ENCODE measurements around the gene TMEM106B. TPM values are rescaled to one million over a fixed set of nuclear protein-coding genes. Genes with fewer than 3 reads are reported as not detected.
"Not testable (repeated sequence)": the region's sequence is repeated elsewhere in the genome, so short reads cannot be mapped to it uniquely, and the experiment has no call there.

Gene TMEM106B
- total and polyA plus RNA-seq, 2 experiments from 2014 or later = 20.1 to 42.8 TPM

DNA sequence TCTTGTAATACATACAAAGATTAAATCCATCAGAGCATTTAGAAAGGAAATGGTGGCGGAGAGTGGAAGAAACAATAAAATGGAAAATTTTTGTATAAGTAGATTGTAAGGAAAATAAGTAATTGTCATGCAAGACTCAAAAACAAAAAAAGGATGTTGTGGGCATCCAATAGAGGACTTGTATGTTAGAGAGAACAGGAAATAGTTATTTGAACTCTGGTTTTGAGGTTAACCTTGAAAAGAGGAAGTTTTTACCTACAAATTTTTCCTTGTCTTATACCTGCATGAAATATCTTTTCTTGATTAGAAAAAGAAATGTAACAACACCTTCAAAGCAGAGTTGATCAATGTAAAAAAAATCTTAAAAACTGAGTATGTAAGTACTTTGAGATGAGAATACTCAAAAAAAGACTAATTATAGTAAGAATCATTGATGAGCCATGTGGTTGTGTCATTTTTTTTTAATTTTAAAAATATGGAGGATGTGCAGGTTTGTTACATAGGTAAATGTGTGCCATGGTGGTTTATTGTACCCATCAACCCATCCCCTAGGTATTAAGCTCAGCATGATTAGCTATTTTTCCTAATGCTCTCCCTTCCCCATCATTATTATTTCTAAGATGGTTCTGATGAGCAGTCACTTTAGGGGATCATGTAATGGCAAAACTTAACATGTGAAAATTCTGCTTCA, 11.9 kb downstream of the TMEM106B start:
- no peaks in the 10 kb centered on the region for H3K9me2 ChIP-seq (ENCODE audit: insufficient read depth)
- no peak overlapping the region for H3K4me3 ChIP-seq
- Mint-ChIP-seq H3K36me3 (ENCODE audit: low read depth) (peaks cover 42% of the 10 kb centered on the region), H3K4me1 (peaks cover 16% of the 10 kb centered on the region; the same call in 2 of the 3 replicates), H3K27me3 (ENCODE audit: insufficient read depth, low read depth, poor library complexity) (no peaks in the 10 kb centered on the region), H3K9me3 (peaks cover 13% of the 10 kb centered on the region), H3K27ac (peak overlapping the region; percentile 84; the same call in 1 of the 2 replicates), H3K4me3 (no peak overlapping the region)
- no peak overlapping the region for H2AFZ ChIP-seq
- H3K27ac ChIP-seq (ENCODE audit: low read depth) = no peak overlapping the region
- H3K79me2 ChIP-seq (replicated peaks; ENCODE audit: insufficient read depth) = no peaks in the 10 kb centered on the region
- no peaks in the 10 kb centered on the region for H4K20me1 ChIP-seq (replicated peaks; ENCODE audit: insufficient read depth)
- no peak overlapping the region for H3K4me2 ChIP-seq
- H3K36me3 ChIP-seq (ENCODE audit: insufficient read depth) = peaks cover 8% of the 10 kb centered on the region
- no peaks in the 10 kb centered on the region for H3F3A ChIP-seq (replicated peaks; ENCODE audit: low read depth)
- TF ChIP-seq CREB1 (CRISPR knock-in tag; IDR thresholded peaks at IDR 0.05; ENCODE audit: low read depth) = no peak
- TF ChIP-seq REST (IDR thresholded peaks at IDR 0.05; ENCODE audit: unreplicated experiment) = no peak
- TF ChIP-seq, protein P1, sequence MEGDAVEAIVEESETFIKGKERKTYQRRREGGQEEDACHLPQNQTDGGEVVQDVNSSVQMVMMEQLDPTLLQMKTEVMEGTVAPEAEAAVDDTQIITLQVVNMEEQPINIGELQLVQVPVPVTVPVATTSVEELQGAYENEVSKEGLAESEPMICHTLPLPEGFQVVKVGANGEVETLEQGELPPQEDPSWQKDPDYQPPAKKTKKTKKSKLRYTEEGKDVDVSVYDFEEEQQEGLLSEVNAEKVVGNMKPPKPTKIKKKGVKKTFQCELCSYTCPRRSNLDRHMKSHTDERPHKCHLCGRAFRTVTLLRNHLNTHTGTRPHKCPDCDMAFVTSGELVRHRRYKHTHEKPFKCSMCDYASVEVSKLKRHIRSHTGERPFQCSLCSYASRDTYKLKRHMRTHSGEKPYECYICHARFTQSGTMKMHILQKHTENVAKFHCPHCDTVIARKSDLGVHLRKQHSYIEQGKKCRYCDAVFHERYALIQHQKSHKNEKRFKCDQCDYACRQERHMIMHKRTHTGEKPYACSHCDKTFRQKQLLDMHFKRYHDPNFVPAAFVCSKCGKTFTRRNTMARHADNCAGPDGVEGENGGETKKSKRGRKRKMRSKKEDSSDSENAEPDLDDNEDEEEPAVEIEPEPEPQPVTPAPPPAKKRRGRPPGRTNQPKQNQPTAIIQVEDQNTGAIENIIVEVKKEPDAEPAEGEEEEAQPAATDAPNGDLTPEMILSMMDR (conservative IDR thresholded peaks at IDR 0.05; ENCODE audit: low read depth in 2 of 2) = no peak
- ATAC-seq (no peak), DNase-seq (ENCODE audit: low spot score) (no peak)
- H3K27me3 ChIP-seq (ENCODE audit: insufficient read depth) = no peaks in the 10 kb centered on the region
- H3K4me1 ChIP-seq (ENCODE audit: insufficient read depth) = peaks cover 10% of the 10 kb centered on the region; the same call in 1 of the 2 replicates

DNA sequence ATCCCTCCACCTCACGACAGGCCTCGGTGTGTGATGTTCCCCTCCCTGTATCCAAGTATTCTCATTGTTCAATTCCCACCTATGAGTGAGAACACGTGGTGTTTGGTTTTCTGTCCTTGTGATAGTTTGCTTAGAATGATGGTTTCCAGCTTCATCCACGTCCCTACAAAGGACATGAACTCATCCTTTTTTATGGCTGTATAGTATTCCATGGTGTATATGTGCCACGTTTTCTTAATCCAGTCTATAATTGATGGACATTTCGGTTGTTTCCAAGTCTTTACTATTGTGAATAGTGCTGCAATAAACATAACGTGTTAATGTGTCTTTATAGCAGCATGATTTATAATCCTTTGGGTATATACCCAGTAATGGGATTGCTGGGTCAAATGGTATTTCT, 13.9 kb downstream of the TMEM106B start:
- peaks cover 13% of the 10 kb centered on the region for H3K9me3 Mint-ChIP-seq
- H3K27ac Mint-ChIP-seq; H4K20me1 ChIP-seq (replicated peaks; ENCODE audit: insufficient read depth); H3K4me1 ChIP-seq (ENCODE audit: insufficient read depth); DNase-seq (ENCODE audit: low spot score); H3K27ac ChIP-seq (ENCODE audit: low read depth); H3K36me3 ChIP-seq (ENCODE audit: insufficient read depth); H3K9me2 ChIP-seq (ENCODE audit: insufficient read depth); H3K4me1 Mint-ChIP-seq; H3K27me3 ChIP-seq (ENCODE audit: insufficient read depth); H3K4me3 Mint-ChIP-seq; H3K4me2 ChIP-seq; H3K4me3 ChIP-seq; H3K27me3 Mint-ChIP-seq (ENCODE audit: insufficient read depth, low read depth, poor library complexity); H3F3A ChIP-seq (replicated peaks; ENCODE audit: low read depth); H2AFZ ChIP-seq; H3K79me2 ChIP-seq (replicated peaks; ENCODE audit: insufficient read depth); ATAC-seq: not testable (repeated sequence)
- peaks cover 48% of the 10 kb centered on the region for H3K36me3 Mint-ChIP-seq (ENCODE audit: low read depth)

DNA sequence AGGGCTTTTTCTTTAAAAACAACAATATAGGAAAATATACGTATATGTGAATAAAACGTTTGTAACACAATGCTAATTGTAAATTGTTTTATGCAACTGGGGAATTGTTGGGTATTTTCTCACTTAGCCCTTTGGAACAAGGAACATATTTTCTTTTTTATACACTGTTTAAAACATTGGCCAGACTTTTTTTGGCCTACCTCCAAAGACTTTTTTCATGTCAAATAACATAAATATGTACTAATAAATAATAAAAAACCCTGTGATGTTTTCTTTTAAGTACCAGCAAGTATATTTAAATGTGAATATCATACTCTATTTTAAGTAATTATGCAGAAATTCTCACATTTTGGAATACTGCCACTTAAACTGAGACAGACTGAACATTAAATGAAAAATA, 15.7 kb downstream of the TMEM106B start:
- H3K4me1 Mint-ChIP-seq = no peaks in the 10 kb centered on the region
- Histone ChIP-seq H4K20me1 (replicated peaks; ENCODE audit: insufficient read depth) (no peaks in the 10 kb centered on the region), H3K9me2 (ENCODE audit: insufficient read depth) (no peaks in the 10 kb centered on the region), H2AFZ (no peak overlapping the region), H3K27ac (ENCODE audit: low read depth) (no peak overlapping the region), H3F3A (replicated peaks; ENCODE audit: low read depth) (no peaks in the 10 kb centered on the region), H3K27me3 (ENCODE audit: insufficient read depth) (no peaks in the 10 kb centered on the region), H3K79me2 (replicated peaks; ENCODE audit: insufficient read depth) (no peaks in the 10 kb centered on the region), H3K4me1 (ENCODE audit: insufficient read depth) (no peaks in the 10 kb centered on the region), H3K36me3 (ENCODE audit: insufficient read depth) (no peaks in the 10 kb centered on the region; the same call in 1 of the 2 replicates), H3K4me3 (no peak overlapping the region), H3K4me2 (no peak overlapping the region)
- no peak overlapping the region for H3K27ac Mint-ChIP-seq
- no peaks in the 10 kb centered on the region for H3K27me3 Mint-ChIP-seq (ENCODE audit: insufficient read depth, low read depth, poor library complexity)
- H3K4me3 Mint-ChIP-seq = no peak overlapping the region
- peaks cover 13% of the 10 kb centered on the region for H3K9me3 Mint-ChIP-seq
- ATAC-seq = no peak
- no peak for DNase-seq (ENCODE audit: low spot score)
- H3K36me3 Mint-ChIP-seq (ENCODE audit: low read depth) = peaks cover 44% of the 10 kb centered on the region
- TF ChIP-seq, protein P1 (conservative IDR thresholded peaks at IDR 0.05; ENCODE audit: low read depth in 2 of 2) = no peak

Data from GM23338 (cell line).